Activated CD4-positive, alpha-beta T cell treated with anti-CD3 and anti-CD28 coated beads, Interleukin-2, amount 50 U/mL, for 24 hours (primary cell): ENCODE results near the gene MORN4.
"Not testable (repeated sequence)": the region's sequence is repeated elsewhere in the genome, so short reads cannot be mapped to it uniquely, and the experiment has no call there.

Source experiments
- DNase-seq, 2 donors: peaks; one replicate each; pipeline ENCODE4 v3.0.0-alpha.2; 2020; ENCODE audit warnings: low read depth in 1 of 2, low spot score in 1 of 2

MORN4 gene

DNA sequence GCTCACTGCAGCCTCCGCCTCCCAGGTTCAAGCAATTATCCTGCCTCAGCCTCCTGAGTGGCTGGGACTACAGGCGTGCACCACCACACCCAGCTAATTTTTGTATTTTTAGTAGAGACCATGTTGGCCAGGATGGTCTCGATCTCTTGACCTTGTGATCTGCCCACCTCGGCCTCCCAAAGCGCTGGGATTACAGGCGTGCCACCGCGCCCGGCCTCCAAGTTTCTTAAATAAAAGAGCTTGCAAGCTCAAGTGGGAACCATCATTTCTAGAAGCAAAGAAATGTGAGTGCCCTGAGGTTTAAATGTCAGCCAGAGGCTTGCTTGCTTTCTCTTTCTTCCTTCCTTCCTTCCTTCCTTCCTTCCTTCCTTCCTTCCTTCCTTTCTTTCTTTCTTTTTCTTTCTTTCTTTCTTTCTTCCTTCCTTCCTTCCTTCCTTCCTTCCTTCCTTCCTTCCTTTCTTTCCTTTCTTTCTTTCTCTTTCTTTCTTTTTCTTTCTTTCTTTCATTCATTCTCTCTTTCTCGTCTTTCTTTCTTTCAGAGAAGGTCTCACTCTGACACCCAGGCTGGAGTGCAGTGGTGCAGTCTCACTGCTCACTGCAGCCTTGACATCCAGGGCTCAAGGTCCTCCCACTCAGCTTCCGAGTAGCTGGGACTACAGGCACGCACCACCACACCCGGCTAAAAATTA lies 9.3 kb upstream of the MORN4 start:
- DNase-seq: not testable (repeated sequence)

DNA sequence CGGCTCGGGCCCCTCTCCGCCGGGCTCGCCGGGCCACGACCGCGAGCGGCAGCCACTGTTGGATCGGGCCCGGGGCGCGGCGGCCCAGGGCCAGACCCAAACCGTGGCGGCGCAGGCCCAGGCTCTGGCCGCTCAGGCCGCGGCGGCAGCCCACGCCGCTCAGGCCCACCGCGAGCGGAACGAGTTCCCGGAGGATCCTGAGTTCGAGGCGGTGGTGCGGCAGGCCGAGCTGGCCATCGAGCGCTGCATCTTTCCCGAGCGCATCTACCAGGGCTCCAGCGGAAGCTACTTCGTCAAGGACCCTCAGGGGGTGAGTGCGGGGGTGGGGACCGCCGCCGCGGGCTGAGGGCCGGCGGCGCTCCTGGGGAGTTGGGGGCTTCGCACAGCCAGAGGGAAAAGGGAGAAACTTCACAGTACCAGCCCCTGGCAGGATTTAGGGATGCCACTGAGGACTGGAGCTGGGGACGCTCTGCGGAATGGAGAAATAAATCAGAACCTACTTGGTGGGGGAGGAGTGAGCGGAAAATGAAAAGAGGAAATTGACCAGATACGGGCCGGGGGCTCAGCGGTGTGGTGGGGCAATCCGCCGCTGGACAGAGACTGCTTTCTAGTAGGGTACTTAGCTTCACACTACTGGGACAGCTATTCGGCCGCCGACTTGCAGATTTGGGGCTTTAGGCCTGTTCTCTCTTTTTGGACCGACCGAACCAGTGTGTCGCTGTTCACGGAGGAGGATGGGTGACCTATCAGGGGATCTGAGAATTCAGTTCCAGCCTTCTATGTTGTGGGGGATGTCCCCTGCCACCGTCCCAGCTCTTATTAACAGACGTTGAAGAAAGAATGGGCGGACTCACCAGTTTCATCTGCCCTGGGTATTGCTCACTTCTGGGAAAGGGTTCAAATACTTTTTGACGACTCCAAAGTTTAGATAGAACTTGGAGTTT lies 7.8 kb upstream of the MORN4 start:
- peak in 1 of 2 donors; percentile 13 for DNase-seq

DNA sequence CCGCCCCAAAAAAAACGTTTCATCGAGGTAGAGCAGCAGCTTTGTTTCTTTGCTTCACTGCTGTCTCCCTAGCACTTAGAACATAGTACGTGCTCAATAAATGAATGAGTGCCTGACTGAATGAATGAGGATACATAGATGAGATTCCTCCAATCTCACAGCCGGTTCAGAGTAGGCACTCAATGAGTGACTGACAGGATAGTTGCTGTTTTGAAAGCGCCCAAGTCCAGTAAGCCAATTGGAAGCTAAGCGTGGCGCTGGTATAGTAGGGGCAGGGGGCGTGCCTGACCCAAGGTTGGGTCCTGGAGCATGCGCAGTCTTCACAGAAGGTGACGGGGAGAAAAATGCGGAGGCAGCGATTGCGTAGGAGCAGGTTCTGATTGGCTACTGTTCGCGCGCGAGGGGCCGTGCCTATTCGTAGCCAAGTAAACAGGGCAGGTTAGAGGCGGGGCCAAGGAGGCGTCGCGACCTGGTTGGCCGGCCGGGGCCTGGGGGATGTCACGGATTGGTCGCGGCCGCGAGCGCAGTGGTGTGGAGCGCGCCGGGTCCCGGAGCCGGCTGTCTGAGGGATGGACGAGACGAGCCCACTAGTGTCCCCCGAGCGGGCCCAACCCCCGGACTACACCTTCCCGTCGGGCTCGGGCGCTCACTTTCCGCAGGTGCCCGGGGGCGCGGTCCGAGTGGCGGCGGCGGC lies 7.0 kb upstream of the MORN4 start, which contains the start of gene PI4K2A:
TSS of gene PI4K2A (plus strand) at position 498 of the 694 bp plus-strand sequence. CDS start at position 570, 72 bp downstream.
- DNase-seq: peak; percentile 97 to 99

DNA sequence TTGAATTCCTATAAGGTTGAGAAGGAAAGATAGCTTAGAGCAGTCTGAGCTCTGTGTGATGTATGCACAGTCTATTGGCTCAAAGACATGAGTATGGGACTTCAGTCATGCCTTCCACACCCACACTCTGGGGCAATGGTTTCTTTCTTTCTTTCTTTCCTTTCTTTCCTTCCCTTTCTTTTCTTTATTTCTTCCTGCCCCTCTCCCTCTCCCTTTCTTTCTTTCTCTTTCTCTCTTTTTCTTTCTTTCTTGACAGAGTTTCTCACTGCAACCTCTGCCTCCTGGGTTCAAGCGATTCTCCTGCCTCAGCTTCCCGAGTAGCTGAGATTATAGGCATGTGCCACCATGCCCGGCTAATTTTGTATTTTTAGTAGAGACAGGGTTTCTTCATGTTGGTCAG lies 5.8 kb upstream of the MORN4 start:
- DNase-seq: not testable (repeated sequence)

DNA sequence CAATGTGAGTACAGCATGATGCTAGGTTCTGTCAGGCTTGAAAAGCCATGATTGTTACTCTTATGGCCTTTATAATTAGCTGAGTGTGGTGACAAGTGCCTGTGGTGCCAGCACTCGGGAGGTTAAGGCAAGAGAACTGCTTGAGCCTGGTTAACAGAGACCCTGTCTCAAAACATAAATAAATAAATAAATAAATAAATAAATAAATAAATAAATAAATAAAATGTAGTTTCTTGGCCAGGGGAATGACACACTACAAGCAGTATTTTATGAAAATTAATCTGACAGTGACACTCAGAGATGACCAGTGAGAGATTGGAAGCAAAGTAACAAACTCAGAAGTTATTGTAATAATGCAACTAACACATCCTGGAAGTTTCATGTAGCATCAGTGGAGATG lies 2.3 kb upstream of the MORN4 start:
- no peak for DNase-seq

DNA sequence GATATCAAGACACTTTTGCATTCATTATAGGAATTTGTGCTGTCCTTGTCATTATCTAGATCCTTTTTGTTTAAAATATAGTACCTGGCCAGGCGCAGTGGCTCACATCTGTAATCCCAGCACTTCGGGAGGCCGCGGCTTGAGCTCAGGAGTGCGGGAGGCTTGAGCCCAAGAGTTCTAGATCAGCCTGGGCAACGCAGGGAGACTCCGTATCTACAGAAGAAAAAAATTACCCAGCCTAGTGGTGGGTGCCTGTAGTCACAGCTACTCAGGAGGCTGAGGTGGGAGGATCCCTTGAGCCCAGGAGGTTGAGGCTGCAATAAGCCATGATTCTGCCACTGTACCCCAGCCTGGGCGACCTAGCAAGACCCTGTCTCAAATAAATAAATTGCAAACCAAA lies 621 bp upstream of the MORN4 start:
- DNase-seq: no peak

DNA sequence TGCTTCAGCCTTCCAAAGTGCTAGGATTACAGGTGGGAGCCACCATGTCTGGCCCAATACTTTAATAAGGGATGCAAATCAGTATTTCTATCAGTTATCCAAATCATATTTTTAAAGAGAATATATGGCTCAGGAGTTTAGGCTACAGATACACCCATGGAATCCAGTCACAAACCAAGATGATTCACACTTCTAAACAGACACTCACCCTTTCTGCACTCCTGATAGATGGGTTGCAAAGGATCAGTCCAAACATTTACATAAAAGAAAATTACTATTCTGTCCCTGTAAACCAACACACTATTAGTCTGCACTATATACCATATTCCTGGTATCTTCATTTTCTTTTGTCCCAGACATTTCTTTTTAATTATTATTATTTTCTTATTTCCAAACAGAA lies 2.2 kb downstream of the MORN4 start:
- no peak for DNase-seq

DNA sequence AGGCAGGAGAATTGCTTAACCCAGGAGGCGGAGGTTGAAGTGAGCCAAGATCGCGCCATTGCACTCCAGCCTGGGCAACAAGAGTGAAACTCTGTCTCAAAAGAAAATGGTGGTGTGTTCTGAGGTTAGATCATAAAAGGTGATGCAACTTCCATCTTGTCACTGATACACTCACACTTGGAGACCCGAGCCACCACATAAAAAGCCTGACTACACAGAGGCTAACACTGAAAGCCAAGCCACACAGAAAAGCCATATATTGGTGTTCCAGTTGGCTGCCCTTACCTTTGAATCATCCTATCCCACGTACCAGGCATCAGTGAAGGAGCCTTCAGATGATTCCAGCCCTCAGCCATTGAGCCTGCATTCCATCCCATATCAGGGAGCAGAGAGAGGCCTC lies 4.0 kb downstream of the MORN4 start:
- no peak for DNase-seq

DNA sequence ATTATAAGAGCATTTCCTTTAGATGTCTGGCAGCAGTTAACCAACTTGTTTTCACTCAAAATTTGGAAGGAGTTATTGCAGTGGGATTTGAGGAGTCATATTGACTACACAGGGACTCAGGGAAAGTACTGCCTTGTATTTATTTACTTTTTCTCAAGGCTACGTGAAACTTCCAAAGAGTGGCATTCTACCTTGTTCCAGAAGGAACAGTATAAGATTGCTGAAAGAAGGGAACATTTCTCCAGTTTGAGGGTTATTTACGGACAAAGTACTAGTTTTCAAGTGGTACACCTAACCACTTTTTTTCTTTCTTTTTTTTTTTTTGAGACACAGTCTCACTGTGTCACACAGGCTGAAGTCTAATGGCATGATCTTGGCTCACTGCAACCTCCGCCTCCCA lies 5.1 kb downstream of the MORN4 start:
- DNase-seq: no peak

DNA sequence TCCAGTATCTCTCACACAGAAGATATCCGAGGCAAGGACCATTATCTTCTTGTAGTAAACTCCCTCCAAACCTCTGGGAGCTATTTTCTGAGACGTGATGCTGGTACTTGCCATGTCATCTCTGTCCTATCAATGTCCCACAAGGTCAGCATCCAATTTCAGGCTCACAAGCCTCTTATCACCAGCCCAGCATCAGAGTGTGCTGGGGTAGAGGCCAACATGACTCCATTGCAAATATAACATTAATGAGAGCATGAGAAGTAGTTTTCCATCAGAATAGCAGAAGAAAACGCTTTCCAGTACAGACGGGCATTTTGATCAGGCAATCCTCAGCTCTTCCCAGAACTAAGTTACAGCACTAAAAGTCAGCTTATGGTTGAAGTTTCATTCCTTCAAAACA lies 5.6 kb downstream of the MORN4 start:
- DNase-seq: no peak

DNA sequence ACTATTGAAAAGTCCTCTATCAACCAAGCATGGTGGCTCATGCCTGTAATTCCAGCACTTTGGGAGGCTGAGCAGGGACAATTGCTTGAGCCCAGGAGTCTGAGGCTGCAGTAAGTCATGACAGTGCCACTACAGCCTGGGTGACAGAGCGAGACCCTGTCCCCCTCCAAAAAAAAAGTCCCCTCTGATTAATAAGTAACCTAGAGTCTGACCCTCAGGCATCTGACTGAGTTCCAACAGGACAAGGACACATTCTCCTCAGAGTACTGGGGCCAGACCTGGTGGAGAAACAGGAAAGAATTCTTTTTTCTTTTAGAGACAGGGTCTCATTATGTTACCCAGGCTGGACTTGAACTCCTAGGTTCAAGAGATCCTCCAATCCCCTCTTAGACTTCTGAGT lies 10.0 kb downstream of the MORN4 start:
- DNase-seq: no peak

DNA sequence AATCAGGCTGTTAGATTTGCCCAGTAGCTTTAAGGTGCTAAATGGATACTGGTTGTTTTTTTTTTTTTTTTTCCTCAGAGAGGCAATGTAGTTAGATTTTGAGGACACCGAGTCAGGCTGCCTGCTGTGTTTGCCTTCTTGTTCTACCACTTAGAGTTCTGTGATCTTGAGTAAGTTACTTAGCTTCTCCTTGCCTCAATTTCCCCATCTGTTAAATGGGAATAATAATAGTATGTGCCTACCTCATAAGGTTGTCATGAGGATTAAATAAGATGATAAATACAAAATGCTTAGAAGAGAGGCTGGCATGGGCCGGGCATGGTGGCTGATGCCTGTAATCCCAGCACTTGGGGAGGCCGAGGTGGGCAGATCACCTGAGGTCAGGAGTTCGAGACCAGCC lies 14.6 kb downstream of the MORN4 start:
- DNase-seq: no peak

DNA sequence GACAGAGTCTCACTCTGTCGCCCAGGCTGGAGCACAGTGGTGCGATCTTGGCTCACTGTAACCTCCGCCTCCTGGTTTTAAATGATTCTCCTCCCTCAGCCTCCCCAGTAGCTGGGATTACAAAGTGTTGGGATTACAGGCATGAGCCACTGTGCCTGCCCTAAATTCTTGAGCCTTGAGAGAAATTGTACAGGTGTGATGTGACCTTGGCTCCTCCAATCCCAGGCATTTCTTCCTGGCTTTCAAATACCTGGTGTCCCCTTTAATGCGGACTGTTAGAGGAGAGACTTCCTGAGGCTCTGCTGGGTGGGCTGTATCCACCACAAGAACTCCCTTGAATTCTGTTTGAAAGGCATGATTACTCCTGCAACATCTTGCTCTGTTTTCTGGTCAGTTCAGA lies 15.0 kb downstream of the MORN4 start:
- no peak for DNase-seq

DNA sequence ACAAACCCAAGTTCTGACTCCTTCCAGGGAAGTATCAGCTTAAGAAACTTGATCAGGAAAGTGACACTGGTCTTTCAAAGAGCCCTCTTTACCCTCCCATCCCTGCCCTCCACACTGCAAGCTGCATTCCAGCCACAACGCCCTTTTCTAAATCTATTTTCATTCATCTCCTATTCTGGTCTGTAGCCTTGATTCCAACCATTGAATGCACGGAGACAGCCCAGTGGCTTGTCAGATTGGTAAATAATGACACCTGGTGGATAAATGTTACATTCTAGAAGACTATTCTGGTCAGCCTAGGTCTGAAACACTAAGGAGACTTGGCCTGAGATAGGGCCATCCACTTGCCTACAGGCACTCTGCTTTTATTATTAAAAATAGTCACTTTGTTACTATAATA lies 20.9 kb downstream of the MORN4 start:
- no peak for DNase-seq

DNA sequence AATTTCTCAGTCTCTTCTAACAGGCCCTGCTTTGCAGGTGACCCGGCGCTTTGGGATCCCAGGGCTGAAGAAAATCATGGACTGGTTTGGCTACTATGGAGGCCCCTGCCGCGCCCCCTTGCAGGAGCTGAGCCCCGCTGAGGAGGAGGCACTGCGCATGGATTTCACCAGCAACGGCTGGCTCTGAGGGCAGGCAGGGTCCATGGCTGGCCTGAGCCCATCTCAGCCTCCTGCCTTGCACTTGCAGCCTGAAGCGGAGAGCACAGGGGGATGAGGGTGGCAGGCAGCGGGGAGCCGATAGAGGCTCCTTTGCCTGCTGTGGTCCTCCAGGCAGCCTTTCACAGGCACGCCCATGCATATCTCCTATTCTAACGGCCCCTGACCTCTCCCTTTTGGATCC lies 21.8 kb downstream of the MORN4 start:
- DNase-seq: no peak

DNA sequence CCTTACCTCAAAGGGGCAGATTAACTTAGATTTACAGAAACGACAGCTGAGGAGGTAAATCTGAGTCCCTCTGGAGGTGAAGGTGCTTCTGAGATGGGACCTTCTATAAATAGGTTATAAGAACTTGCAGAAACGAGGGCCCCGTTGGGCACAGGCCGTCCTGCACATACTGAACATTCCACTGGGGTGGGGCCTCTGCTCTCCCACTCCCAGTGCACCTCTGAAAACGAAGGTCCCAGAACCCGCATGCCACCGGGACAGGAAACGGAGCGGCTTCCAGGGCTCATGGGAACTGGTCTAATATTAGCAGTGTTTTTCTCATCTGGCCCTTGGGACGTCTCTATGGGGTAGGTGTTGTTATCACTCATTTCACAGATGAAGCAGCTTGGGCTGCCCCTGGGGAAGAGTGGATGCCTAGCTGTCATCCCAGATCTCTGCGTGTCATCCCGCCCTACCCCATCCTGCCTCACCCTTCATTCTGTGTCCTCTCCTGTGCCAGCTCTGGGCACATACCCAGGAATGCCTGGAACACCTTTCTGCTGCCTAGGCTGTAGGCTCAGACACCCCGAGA lies 24.2 kb downstream of the MORN4 start:
- DNase-seq: no peak

DNA sequence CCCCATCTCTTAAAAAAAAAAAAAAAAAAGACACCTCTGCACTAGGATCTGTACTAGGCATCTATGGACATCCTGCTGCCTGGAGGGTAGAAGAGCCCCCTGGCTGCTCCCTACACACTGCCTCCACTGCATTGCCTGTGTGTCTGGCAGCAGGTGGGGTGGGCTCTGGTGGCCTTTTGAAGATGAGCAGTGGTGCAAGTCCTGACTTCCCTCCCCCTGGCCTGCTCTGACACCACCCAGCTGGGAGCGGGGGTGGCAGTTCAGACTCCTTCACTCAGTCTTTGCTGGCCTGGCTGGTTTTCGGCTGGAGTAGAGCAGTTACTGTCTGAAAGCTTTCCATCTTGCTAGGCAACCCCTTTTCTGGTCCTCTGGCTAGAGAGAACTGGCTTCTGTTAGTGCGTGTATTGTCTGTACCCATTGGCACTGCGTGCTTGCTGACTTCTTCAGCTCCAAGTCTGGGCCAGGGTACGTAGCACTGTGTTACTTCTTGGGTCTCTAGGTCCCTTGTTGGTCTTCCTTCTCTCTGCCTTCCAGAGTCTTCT lies 26.1 kb downstream of the MORN4 start:
- DNase-seq: no peak

DNA sequence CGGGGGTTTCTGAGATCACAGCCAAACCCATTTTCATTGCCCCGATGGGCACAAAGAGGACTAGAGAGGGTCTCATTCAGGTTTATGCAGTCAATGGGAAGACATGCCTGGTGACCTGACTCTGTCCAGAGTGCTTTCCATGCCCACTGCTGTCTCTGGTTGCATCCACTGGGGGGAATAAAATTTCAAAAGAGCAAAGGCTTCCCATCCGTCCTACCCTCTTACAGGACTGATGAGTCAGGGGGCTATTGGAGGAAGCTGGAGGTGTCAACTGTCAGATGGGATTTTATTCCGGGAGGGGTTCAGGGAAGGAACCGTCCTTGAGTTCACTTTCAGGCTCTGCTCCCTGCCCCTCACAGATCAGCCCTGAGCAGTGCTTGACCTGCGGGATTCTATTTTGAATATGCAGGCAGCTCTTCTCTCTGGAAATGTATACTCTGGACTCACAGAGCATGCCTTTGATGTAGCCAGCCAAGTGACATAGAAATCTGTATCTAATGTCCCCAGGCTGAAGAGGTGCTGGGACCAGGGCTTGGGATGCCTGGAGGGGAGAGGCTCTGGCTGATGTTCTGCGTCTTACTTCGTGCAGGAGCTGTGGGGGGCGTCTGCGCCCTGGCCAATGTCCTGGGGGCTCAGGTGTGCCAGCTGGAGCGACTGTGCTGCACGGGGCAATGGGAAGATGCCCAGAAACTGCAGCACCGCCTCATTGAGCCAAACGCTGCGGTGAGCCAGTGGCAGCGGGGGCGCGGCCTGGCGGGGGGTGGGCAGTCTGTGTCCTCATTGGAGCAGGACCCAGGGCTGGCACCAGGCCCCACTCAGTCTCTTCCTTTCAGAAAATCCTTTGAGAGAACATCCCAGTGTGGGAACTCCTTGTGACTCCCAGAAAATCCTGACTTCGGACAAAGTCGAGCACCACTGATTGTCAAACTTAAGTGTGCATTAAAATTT lies 31.8 kb downstream of the MORN4 start:
- no peak for DNase-seq

DNA sequence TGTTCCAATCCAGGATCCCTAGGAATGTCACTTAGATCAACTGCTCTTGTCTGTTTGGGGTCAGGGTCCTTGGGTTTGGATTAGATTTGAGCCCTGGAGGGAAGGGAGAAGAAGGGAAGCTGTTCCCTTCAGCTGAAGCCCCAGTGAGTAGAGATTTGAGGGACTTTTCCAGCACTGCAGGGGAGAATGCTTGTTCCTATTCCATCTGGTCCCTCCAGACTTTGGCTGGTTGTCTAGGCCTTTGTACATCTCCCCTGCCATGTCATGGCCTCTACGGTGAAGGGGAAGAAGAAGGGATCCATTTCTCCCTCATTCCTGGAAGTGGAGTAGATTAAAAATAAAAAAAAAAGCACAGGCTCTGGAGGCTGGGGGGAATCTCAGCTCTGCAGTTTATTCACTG lies 32.7 kb downstream of the MORN4 start:
- no peak for DNase-seq

DNA sequence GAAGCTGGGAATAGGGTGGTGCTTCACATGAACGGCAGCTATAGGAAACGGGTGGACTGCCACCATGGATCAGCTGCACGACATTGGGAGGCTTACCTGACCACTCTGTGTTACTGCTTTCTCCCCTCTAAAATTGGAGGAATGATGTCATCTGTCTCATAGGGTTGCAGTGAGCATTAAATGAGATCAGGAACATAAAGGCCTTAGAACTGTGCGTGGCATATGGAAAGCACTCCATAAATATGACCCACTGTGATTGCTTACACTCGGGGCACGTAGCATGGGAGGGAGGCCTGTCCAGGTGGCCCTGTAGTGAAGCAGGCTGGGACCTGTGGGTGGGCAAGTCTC lies 34.1 kb downstream of the MORN4 start:
- no peak for DNase-seq
